Measurements from ENCODE around the gene LTB. TPM values are rescaled to one million over a fixed set of nuclear protein-coding genes. Genes with fewer than 3 reads are reported as not detected.

The LTB gene
- total and polyA plus RNA-seq, 2 experiments from 2014 or later: 0.61 TPM; not detected in 1

DNA sequence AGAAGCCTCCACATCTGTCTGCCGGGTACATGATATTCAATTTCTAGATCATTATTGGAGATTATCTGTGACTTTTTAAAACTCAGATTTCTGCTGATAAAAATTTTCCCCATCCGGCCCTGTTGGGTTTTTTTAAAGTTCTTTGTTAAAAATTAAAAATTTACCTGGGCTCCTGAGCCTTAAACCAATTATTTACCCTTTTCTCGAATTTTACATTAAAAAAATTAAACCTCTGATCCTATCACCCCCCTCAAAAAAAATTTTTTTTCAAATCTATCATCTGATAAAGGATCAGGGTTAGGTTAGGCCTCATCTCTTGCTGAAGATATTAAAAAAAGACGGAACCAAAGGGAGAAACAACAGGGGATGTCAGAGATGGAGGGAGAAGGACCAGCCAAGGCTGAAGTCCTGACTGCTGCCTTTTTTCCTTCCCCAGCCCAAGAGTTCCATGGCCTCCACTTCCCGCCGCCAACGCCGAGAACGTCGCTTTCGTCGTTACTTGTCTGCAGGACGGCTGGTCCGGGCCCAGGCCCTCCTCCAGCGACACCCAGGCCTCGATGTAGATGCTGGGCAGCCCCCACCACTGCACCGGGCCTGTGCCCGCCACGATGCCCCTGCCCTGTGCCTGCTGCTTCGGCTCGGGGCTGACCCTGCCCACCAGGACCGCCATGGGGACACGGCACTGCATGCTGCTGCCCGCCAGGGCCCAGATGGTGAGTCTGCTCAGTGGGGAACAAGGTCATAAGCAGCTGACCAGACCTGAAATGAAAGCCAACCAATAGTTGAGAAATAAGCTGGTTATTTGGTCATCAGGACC, 34.3 kb downstream of the LTB start:
- TF ChIP-seq, protein P1, sequence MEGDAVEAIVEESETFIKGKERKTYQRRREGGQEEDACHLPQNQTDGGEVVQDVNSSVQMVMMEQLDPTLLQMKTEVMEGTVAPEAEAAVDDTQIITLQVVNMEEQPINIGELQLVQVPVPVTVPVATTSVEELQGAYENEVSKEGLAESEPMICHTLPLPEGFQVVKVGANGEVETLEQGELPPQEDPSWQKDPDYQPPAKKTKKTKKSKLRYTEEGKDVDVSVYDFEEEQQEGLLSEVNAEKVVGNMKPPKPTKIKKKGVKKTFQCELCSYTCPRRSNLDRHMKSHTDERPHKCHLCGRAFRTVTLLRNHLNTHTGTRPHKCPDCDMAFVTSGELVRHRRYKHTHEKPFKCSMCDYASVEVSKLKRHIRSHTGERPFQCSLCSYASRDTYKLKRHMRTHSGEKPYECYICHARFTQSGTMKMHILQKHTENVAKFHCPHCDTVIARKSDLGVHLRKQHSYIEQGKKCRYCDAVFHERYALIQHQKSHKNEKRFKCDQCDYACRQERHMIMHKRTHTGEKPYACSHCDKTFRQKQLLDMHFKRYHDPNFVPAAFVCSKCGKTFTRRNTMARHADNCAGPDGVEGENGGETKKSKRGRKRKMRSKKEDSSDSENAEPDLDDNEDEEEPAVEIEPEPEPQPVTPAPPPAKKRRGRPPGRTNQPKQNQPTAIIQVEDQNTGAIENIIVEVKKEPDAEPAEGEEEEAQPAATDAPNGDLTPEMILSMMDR (IDR thresholded peaks at IDR 0.05; ENCODE audit: low read depth, low read length): no peak
- Histone ChIP-seq H3K9me3 (ENCODE audit: low read depth) (no peaks in the 10 kb centered on the region), H3K4me3 (peak overlapping the region; percentile 56), H3K27ac (peak overlapping the region; percentile 54), H3K36me3 (peaks cover 12% of the 10 kb centered on the region), H3K4me1 (ENCODE audit: low read depth) (peaks cover 7% of the 10 kb centered on the region), H3K27me3 (no peaks in the 10 kb centered on the region)
- DNase-seq (ENCODE audit: low read depth in 1 of 2, low spot score in 1 of 2): no peak

DNA sequence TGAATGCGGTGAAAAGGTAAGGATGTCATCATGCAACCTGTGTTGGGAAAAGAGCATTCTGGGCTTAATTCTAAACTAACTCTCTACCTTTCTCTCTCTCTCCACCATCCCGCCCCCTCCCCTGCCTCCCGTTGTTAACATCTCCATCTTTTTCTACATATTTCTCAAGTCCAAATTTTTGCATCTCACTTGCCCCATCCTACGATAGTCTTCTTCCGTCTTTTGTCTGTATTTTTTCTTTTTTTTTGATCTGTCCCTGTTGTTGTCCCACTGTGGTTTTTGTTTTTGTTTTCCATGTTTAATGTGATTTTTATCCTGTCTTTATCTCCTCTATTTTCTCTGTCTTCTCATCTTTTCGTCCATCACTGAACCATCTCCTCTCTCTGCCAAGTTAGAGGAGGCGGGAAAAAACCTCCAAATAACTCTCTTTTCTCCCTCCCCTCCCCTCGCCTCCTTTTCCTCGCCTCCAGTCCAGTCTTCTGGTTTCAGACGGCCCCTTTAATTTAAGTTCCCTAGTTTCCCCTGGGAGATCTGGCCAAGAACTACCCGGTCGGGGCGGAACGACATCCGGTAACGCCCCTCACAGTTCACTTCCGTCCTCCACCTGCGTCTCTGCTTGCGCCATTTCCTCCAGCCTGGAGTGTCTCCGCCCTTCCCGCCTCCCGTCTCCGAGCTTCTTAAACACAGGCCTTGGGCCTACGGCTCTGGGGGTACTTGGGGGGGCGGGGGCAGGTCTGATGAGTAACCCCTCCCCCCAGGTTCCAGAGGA, 35.1 kb downstream of the LTB start, which contains the start of gene NFKBIL1:
TSS of gene NFKBIL1 (plus strand) at position 651 of the 769 bp plus-strand sequence. CDS start at position 738, 87 bp downstream.
- DNase-seq (ENCODE audit: low read depth in 1 of 2, low spot score in 1 of 2): peak; percentile 94 to 99
- H3K27me3 ChIP-seq: no peaks in the 10 kb centered on the region
- H3K9me3 ChIP-seq (ENCODE audit: low read depth): no peaks in the 10 kb centered on the region
- H3K4me3 ChIP-seq: peak within 1 kb of the TSS; percentile 56
- H3K36me3 ChIP-seq: peaks cover 12% of the 10 kb centered on the region
- H3K4me1 ChIP-seq (ENCODE audit: low read depth): peaks cover 10% of the 10 kb centered on the region
- H3K27ac ChIP-seq: peak within 1 kb of the TSS; percentile 54
- TF ChIP-seq, protein P1 (IDR thresholded peaks at IDR 0.05; ENCODE audit: low read depth, low read length): no peak

DNA sequence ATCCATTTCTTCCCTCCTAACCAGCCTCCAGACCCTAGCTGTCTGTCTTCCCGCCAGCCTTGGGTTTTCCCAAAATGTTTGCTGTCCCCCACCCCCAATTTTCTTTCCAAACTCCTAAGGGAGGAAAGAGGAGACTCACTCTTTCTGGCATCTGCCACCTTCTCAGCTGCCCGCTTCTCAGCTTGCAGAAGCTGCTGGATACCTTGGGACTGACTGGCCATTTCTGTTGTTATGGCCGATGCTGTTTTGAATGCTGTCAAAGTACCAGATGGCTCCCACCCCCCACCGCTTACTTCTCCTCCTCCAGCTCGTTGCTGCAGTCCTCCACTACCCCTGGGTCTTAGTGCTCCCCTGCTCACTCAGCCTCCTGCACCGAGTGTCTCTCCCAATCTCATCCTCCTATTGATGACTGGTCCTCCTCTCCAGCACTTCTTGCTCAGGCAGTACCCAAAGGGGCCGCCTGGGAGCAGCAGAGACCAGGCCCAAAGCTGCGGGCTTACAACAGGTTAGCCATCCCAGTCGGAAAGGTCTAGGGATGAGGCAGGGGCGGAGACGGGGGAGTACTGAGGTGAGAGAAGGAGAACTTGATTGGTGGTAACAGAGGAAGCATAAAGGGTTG, 35.8 kb downstream of the LTB start, which contains the start of gene ATP6V1G2:
TSS of gene ATP6V1G2 (minus strand) at position 270 of the 619 bp plus-strand sequence. CDS start at position 221, 49 bp downstream.
- Histone ChIP-seq H3K36me3 (peaks cover 12% of the 10 kb centered on the region), H3K27ac (peak within 1 kb of the TSS; percentile 54), H3K9me3 (ENCODE audit: low read depth) (no peaks in the 10 kb centered on the region), H3K4me3 (peak within 1 kb of the TSS; percentile 56), H3K4me1 (ENCODE audit: low read depth) (peaks cover 10% of the 10 kb centered on the region), H3K27me3 (no peaks in the 10 kb centered on the region)
- TF ChIP-seq, protein P1 (IDR thresholded peaks at IDR 0.05; ENCODE audit: low read depth, low read length): peak; percentile 100
- DNase-seq (ENCODE audit: low read depth in 1 of 2, low spot score in 1 of 2): peak; percentile 93

DNA sequence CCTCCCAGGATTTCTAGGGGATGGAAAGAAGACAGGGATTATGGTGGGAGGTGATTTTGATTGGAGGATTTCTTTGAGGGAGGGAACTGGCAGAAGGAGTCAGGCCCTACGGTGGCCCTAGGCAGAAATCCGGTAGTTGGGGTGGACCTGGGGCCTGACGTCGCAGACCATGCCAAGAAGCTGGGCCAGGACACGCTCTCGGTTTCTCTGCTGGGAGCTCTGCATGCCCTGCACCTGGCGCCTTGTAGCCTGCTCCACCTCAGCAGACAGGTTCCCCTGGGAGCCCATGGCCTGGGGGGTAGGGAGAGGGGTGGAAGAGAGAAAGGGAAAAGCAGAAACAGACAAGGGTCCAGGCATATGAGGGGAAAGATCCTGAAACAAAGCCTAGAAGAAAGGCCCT, 36.9 kb downstream of the LTB start:
- TF ChIP-seq, protein P1 (IDR thresholded peaks at IDR 0.05; ENCODE audit: low read depth, low read length): no peak

DNA sequence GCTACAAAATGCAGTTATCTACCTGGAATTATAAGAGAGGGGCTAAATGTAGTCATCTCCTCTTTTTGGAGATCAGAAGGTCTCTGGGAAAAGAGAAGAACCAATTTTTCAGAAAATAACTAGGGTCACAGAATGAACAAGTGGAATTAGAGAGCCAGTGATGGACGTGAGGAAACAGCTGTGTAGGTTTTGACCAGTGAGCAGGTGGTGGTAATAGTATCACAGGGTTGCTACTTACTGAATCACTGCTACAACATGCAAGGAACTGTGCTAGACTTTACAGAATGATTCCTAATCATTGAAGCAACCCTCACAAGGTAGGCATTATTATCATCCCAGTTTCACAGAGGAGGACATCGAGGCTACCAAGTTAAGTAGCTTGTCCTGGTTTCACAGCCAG, 37.5 kb downstream of the LTB start:
- H3K36me3 ChIP-seq: peaks cover 18% of the 10 kb centered on the region
- DNase-seq (ENCODE audit: low read depth in 1 of 2, low spot score in 1 of 2): no peak
- TF ChIP-seq, protein P1 (IDR thresholded peaks at IDR 0.05; ENCODE audit: low read depth, low read length): no peak

More for the DNA sequence above, 36.9 kb downstream of the LTB start:
- Histone ChIP-seq H3K4me3 (no peak overlapping the region), H3K9me3 (ENCODE audit: low read depth) (no peaks in the 10 kb centered on the region), H3K27ac (no peak overlapping the region), H3K4me1 (ENCODE audit: low read depth) (peaks cover 14% of the 10 kb centered on the region), H3K36me3 (peaks cover 14% of the 10 kb centered on the region), H3K27me3 (no peaks in the 10 kb centered on the region)
- DNase-seq (ENCODE audit: low read depth in 1 of 2, low spot score in 1 of 2): no peak

More for the DNA sequence above, 37.5 kb downstream of the LTB start:
- H3K9me3 ChIP-seq (ENCODE audit: low read depth): no peaks in the 10 kb centered on the region
- H3K4me3 ChIP-seq: no peak overlapping the region
- H3K4me1 ChIP-seq (ENCODE audit: low read depth): peaks cover 20% of the 10 kb centered on the region
- no peaks in the 10 kb centered on the region for H3K27me3 ChIP-seq
- no peak overlapping the region for H3K27ac ChIP-seq
